Thoracic aorta (tissue), 2 donors: ENCODE data around the gene CLCA1. TPM values are rescaled to one million over a fixed set of nuclear protein-coding genes. Genes with fewer than 3 reads are reported as not detected.

Experiments used
- ATAC-seq: fragments of 150-250 bp; one replicate; pipeline ENCODE4 v1.8.0; 2017; ENCODE audit warnings: low read depth; ENCODE audit not compliant: insufficient number of reproducible peaks, low FRiP score
- DNase-seq: peaks from one replicate; pipeline ENCODE4 v3.0.0-alpha.2; 2020; ENCODE audit warnings: low spot score
- H3K27ac ChIP-seq, 2 donors: fragments of 200-600 bp; sonication (generic); 1 replicate in 1 of 2; 2 replicates in 1 of 2; pipeline ENCODE4 v1.5.1; 2016; ENCODE audit warnings: mild to moderate bottlenecking in 2 of 2, moderate library complexity in 2 of 2
- H3K27me3 ChIP-seq: fragments of 200-600 bp; sonication (generic); replicated peaks from 2 replicates; pipeline ENCODE4 v1.6.0; 2016; ENCODE audit warnings: mild to moderate bottlenecking; ENCODE audit not compliant: insufficient read depth
- H3K36me3 ChIP-seq: fragments of 200-600 bp; sonication (generic); one replicate; pipeline ENCODE4 v1.5.1; 2016
- H3K4me1 ChIP-seq, 2 donors: fragments of 200-600 bp; sonication (generic); 1 replicate in 1 of 2; 2 replicates in 1 of 2; pipeline versions ENCODE4 v1.5.1 to v1.6.0; 2016; ENCODE audit warnings: low read depth in 2 of 2, mild to moderate bottlenecking in 1 of 2; ENCODE audit not compliant: control insufficient read depth in 1 of 2
- H3K4me3 ChIP-seq: fragments of 200-600 bp; sonication (generic); 2 replicates; pipeline ENCODE4 v1.5.1; 2016; ENCODE audit warnings: mild to moderate bottlenecking
- H3K9me3 ChIP-seq: fragments of 200-600 bp; sonication (generic); 2 replicates; pipeline ENCODE4 v1.5.1; 2016
- total RNA-seq, 2 donors: library from RNA; depleted of rRNA; stranded (reverse); fragments of >200 nt; gene quantifications; one replicate each; pipeline versions ENCODE4 v1.1.0 to v1.2.3, GENCODE V29; 2016
- TF ChIP-seq, protein P1 (sequence below): fragments of 200-600 bp; sonication (generic); IDR thresholded peaks from one replicate; pipeline ENCODE4 v1.5.1; 2019; ENCODE audit warnings: antibody characterized with exemption

CLCA1 gene
- total RNA-seq, 2 donors from 2014 or later = not detected

- Histone ChIP-seq H3K9me3 (no peaks in the 10 kb centered on the region), H3K4me1 (no peaks in the 10 kb centered on the region), H3K27me3 (no peaks in the 10 kb centered on the region), H3K27ac (no peak overlapping the region), H3K36me3 (no peaks in the 10 kb centered on the region), H3K4me3 (no peak overlapping the region)
- no peak for DNase-seq
- ATAC-seq = no peak
- TF ChIP-seq, protein P1, sequence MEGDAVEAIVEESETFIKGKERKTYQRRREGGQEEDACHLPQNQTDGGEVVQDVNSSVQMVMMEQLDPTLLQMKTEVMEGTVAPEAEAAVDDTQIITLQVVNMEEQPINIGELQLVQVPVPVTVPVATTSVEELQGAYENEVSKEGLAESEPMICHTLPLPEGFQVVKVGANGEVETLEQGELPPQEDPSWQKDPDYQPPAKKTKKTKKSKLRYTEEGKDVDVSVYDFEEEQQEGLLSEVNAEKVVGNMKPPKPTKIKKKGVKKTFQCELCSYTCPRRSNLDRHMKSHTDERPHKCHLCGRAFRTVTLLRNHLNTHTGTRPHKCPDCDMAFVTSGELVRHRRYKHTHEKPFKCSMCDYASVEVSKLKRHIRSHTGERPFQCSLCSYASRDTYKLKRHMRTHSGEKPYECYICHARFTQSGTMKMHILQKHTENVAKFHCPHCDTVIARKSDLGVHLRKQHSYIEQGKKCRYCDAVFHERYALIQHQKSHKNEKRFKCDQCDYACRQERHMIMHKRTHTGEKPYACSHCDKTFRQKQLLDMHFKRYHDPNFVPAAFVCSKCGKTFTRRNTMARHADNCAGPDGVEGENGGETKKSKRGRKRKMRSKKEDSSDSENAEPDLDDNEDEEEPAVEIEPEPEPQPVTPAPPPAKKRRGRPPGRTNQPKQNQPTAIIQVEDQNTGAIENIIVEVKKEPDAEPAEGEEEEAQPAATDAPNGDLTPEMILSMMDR = no peak
These were observed 73.1 kb downstream of the CLCA1 start for GRCh38 chr1:86541859-86542258.

- no peak for DNase-seq
- Histone ChIP-seq H3K36me3 (no peaks in the 10 kb centered on the region), H3K9me3 (no peaks in the 10 kb centered on the region), H3K27ac (no peak overlapping the region), H3K4me3 (no peak overlapping the region), H3K27me3 (no peaks in the 10 kb centered on the region), H3K4me1 (no peaks in the 10 kb centered on the region)
- no peak for ATAC-seq
- TF ChIP-seq, protein P1 = no peak
These were observed 73.9 kb downstream of the CLCA1 start for GRCh38 chr1:86542631-86543030.

- ATAC-seq (no peak), DNase-seq (no peak)
- TF ChIP-seq, protein P1 = no peak
- Histone ChIP-seq H3K4me3 (no peak within 1 kb of the TSS), H3K9me3 (no peaks in the 10 kb centered on the region), H3K4me1 (no peaks in the 10 kb centered on the region), H3K36me3 (no peaks in the 10 kb centered on the region), H3K27me3 (no peaks in the 10 kb centered on the region), H3K27ac (no peak within 1 kb of the TSS)
These were observed 78.1 kb downstream of the CLCA1 start, which contains the start of gene CLCA4 for GRCh38 chr1:86546787-86547221. CLCA4 (plus strand) TSS chr1:86547078; CDS start chr1:86547120, 42 bp downstream.

GRCh38 chr1:86548839-86549238, 80.1 kb downstream of the CLCA1 start:
- ATAC-seq = no peak
- TF ChIP-seq, protein P1 = no peak
- no peaks in the 10 kb centered on the region for H3K4me1 ChIP-seq

More at GRCh38 chr1:86548839-86549238, 80.1 kb downstream of the CLCA1 start:
- no peaks in the 10 kb centered on the region for H3K9me3 ChIP-seq
- H3K27me3 ChIP-seq = no peaks in the 10 kb centered on the region
- H3K36me3 ChIP-seq = no peaks in the 10 kb centered on the region
- H3K27ac ChIP-seq = no peak overlapping the region
- DNase-seq = no peak
- no peak overlapping the region for H3K4me3 ChIP-seq

Other genes starting within 250 kb of the CLCA1 start
- gene ODF2L, start 72.6 kb upstream of the CLCA1 start, total RNA-seq = 10 to 100 TPM; 45.6 to 74.5 TPM
- under 1 TPM in 1 of 2 donors, not detected in 1; 0.28 TPM for gene CLCA2, start 44.8 kb upstream of the CLCA1 start, total RNA-seq
- not detected for gene CLCA4, start 78.2 kb downstream of the CLCA1 start, total RNA-seq
- 10 to 100 TPM; 49.1 to 69.6 TPM for gene SH3GLB1, start 235.6 kb downstream of the CLCA1 start, total RNA-seq